Globus pallidus (tissue), 1 donor: Measurements from ENCODE around the gene PRRC2B.
"Not testable (repeated sequence)": the region's sequence is repeated elsewhere in the genome, so short reads cannot be mapped to it uniquely, and the experiment has no call there.

Experiments used
- DNase-seq: peaks from one replicate; pipeline ENCODE4 v3.0.0-alpha.2; 2015; ENCODE audit warnings: low spot score

The PRRC2B gene

GRCh38 chr9:131539223-131539923, 145.5 kb downstream of the PRRC2B start:
- DNase-seq: no peak

- DNase-seq: no peak
Measured at GRCh38 chr9:131543141-131543540, 149.3 kb downstream of the PRRC2B start.

GRCh38 chr9:131545003-131545785, 151.3 kb downstream of the PRRC2B start, which contains the start of gene PRRT1B:
Gene PRRT1B, plus strand, starts transcription at chr9:131545523. Its CDS starts 93 bp downstream, at chr9:131545616.
- no peak for DNase-seq

- DNase-seq: no peak
Measured at GRCh38 chr9:131545786-131546335, 152.0 kb downstream of the PRRC2B start.

- DNase-seq: no peak
Measured at GRCh38 chr9:131546336-131547084, 152.6 kb downstream of the PRRC2B start.

GRCh38 chr9:131549186-131549585, 155.3 kb downstream of the PRRC2B start:
- DNase-seq: not testable (repeated sequence)
